HepG2 (cell line): Measurements from ENCODE around the gene RDH11. TPM values are rescaled to one million over a fixed set of nuclear protein-coding genes. Genes with fewer than 3 reads are reported as not detected.

ENCODE experiments used
- DMAP1 ChIP-seq: IDR thresholded peaks from 2 replicates; pipeline ENCODE4 v1.6.1; 2016
- GATAD2A ChIP-seq: IDR thresholded peaks from 2 replicates; pipeline ENCODE4 v1.6.1; 2016
- JUN ChIP-seq: sonication (generic); formaldehyde crosslinking; IDR thresholded peaks from 2 replicates; pipeline ENCODE4 v1.4.0; 2020; ENCODE audit warnings: mild to moderate bottlenecking, missing genetic modification reagents
- PHF8 ChIP-seq: sonication (generic); formaldehyde crosslinking; IDR thresholded peaks from 2 replicates; pipeline ENCODE4 v1.5.0; 2020; ENCODE audit warnings: missing genetic modification reagents
- TFDP1 ChIP-seq: IDR thresholded peaks from 2 replicates; pipeline ENCODE4 v1.6.1; 2016; ENCODE audit warnings: missing compliant biosample characterization, missing genetic modification reagents, borderline replicate concordance
- ZBTB40 ChIP-seq, 2 experiments: fragments of 450-650 bp in 1 of 2; sonication (generic) in 1 of 2; formaldehyde crosslinking in 1 of 2; IDR thresholded peaks; 2 replicates each; pipeline versions ENCODE4 v1.6.1 to v1.8.0; 2016 to 2022; ENCODE audit warnings: antibody characterized with exemption in 1 of 2, mild to moderate bottlenecking in 1 of 2, missing genetic modification reagents in 1 of 2
- ZBTB42 ChIP-seq: sonication (generic); formaldehyde crosslinking; IDR thresholded peaks from 2 replicates; pipeline ENCODE4 v1.5.0; 2020; ENCODE audit warnings: mild to moderate bottlenecking, missing genetic modification reagents
- ZFY ChIP-seq: sonication (generic); formaldehyde crosslinking; IDR thresholded peaks from 2 replicates; pipeline ENCODE4 v1.4.0; 2020; ENCODE audit warnings: missing genetic modification reagents
- ZNF280D ChIP-seq: sonication (generic); formaldehyde crosslinking; IDR thresholded peaks from 2 replicates; pipeline ENCODE4 v1.5.1; 2020; ENCODE audit warnings: mild to moderate bottlenecking, missing genetic modification reagents
- ZNF335 ChIP-seq: sonication (generic); formaldehyde crosslinking; IDR thresholded peaks from 2 replicates; pipeline ENCODE4 v1.4.0; 2020; ENCODE audit warnings: missing genetic modification reagents
- ZNF44 ChIP-seq: sonication (generic); formaldehyde crosslinking; IDR thresholded peaks from 2 replicates; pipeline ENCODE4 v1.5.1; 2020; ENCODE audit warnings: mild to moderate bottlenecking, missing genetic modification reagents
- ZNF501 ChIP-seq: sonication (generic); formaldehyde crosslinking; IDR thresholded peaks from 2 replicates; pipeline ENCODE4 v1.5.1; 2020; ENCODE audit warnings: mild to moderate bottlenecking, moderate library complexity, missing genetic modification reagents
- ZNF644 ChIP-seq: IDR thresholded peaks from 2 replicates; pipeline ENCODE4 v1.6.1; 2016; ENCODE audit warnings: low read depth
- ZNF891 ChIP-seq: sonication (generic); formaldehyde crosslinking; IDR thresholded peaks from 2 replicates; pipeline ENCODE4 v1.5.0; 2020; ENCODE audit warnings: mild to moderate bottlenecking, missing genetic modification reagents
- polyA plus RNA-seq, 8 experiments: library from polyadenylated mRNA; depleted of rRNA in 3 of 8; stranded (reverse) in 7 of 8; unstranded in 1 of 8; fragments of >200 nt; fragmentation: Illumina TruSeq in 4 of 8; extraction: Trizol in 4 of 8; gene quantifications; 2 replicates each; pipeline versions ENCODE4 v1.2.1 to v1.2.3, GENCODE V29; 2011 to 2016; ENCODE audit warnings: low read depth in 4 of 8, missing spikeins in 1 of 8, mixed read lengths in 1 of 8; ENCODE audit not compliant: insufficient read depth in 1 of 8
- total RNA-seq, 5 experiments: library from RNA; depleted of rRNA; stranded (reverse); fragments of >200 nt; fragmentation: Illumina TruSeq; extraction: Trizol; gene quantifications; 2 replicates each; pipeline ENCODE4 v1.2.3, GENCODE V29; 2016; ENCODE audit warnings: low read depth in 1 of 5

The RDH11 gene
- total and polyA plus RNA-seq, 2 of the 13 experiments (the other 11 are each of a cell fraction or from before 2014, with no cell fraction given): 106 to 131 TPM

- TF ChIP-seq PHF8 (CRISPR knock-in tag) (peak; percentile 70), ZBTB40 (IDR thresholded peaks at IDR 0.05) (no peak), ZBTB40 (CRISPR knock-in tag; IDR thresholded peaks at IDR 0.05) (0 out of 2 replicates have a peak, but pooled peaks have one; percentile 59), ZNF280D (CRISPR knock-in tag) (0 out of 2 replicates have a peak, but pooled peaks have one; percentile 55), ZNF644 (CRISPR knock-in tag) (peak; percentile 40; the same call in 1 of the 2 replicates), ZFY (peak; percentile 63; the same call in 1 of the 2 replicates), ZNF335 (CRISPR knock-in tag) (peak; percentile 68; the same call in 1 of the 2 replicates), ZBTB42 (peak; percentile 67; the same call in 1 of the 2 replicates), TFDP1 (CRISPR knock-in tag) (0 out of 2 replicates have a peak, but pooled peaks have one; percentile 13), GATAD2A (peak; percentile 55; the same call in 1 of the 2 replicates), ZNF501 (peak; percentile 54; the same call in 1 of the 2 replicates), ZNF44 (CRISPR knock-in tag) (0 out of 2 replicates have a peak, but pooled peaks have one; percentile 31), ZNF891 (CRISPR knock-in tag) (peak; percentile 92), DMAP1 (0 out of 2 replicates have a peak, but pooled peaks have one; percentile 45), JUN (CRISPR knock-in tag) (peak; percentile 39; the same call in 1 of the 2 replicates)
Measured at GRCh38 chr14:67729072-67729885, 33.7 kb upstream of the RDH11 start (continued).
